ENCODE data around the gene SDK1.

The SDK1 gene

GRCh38 chr7:3989723-3990122 lies 688.7 kb downstream of the SDK1 start:
- H3K27me3 ChIP-seq (ENCODE audit: control insufficient read depth in 1 of 2, insufficient read depth in 2 of 2, low read length in 2 of 2), result no peaks in the 10 kb centered on the region
- no peak overlapping the region for H3K4me3 ChIP-seq (ENCODE audit: low read depth in 1 of 2, low read length in 2 of 2)
- H3K4me1 ChIP-seq (ENCODE audit: insufficient read depth, low read length), result no peaks in the 10 kb centered on the region
- H3K36me3 ChIP-seq (ENCODE audit: insufficient read depth, low read length), result no peaks in the 10 kb centered on the region
- H3K27ac ChIP-seq (ENCODE audit: low read depth, low read length), result no peak overlapping the region
- H3K9me3 ChIP-seq (ENCODE audit: low read length), result no peaks in the 10 kb centered on the region
- H3K9ac ChIP-seq (ENCODE audit: low read length), result no peak overlapping the region

GRCh38 chr7:3991731-3992231 lies 690.7 kb downstream of the SDK1 start:
- no peaks in the 10 kb centered on the region for H3K4me1 ChIP-seq (ENCODE audit: insufficient read depth, low read length)
- no peaks in the 10 kb centered on the region for H3K27me3 ChIP-seq (ENCODE audit: control insufficient read depth in 1 of 2, insufficient read depth in 2 of 2, low read length in 2 of 2)
- H3K9me3 ChIP-seq (ENCODE audit: low read length), result no peaks in the 10 kb centered on the region
- no peak overlapping the region for H3K27ac ChIP-seq (ENCODE audit: low read depth, low read length)
- H3K4me3 ChIP-seq (ENCODE audit: low read depth in 1 of 2, low read length in 2 of 2), result no peak overlapping the region
- H3K9ac ChIP-seq (ENCODE audit: low read length), result no peak overlapping the region
- no peaks in the 10 kb centered on the region for H3K36me3 ChIP-seq (ENCODE audit: insufficient read depth, low read length)

- Histone ChIP-seq H3K9ac (ENCODE audit: low read length) (no peak overlapping the region), H3K4me3 (ENCODE audit: low read depth in 1 of 2, low read length in 2 of 2) (no peak overlapping the region), H3K27me3 (ENCODE audit: control insufficient read depth in 1 of 2, insufficient read depth in 2 of 2, low read length in 2 of 2) (no peaks in the 10 kb centered on the region), H3K4me1 (ENCODE audit: insufficient read depth, low read length) (no peaks in the 10 kb centered on the region), H3K36me3 (ENCODE audit: insufficient read depth, low read length) (no peaks in the 10 kb centered on the region), H3K9me3 (ENCODE audit: low read length) (no peaks in the 10 kb centered on the region), H3K27ac (ENCODE audit: low read depth, low read length) (no peak overlapping the region)
Observed at GRCh38 chr7:3992841-3993240, 691.8 kb downstream of the SDK1 start.

GRCh38 chr7:3994764-3995163 lies 693.7 kb downstream of the SDK1 start:
- Histone ChIP-seq H3K4me1 (ENCODE audit: insufficient read depth, low read length) (no peaks in the 10 kb centered on the region), H3K27me3 (ENCODE audit: control insufficient read depth in 1 of 2, insufficient read depth in 2 of 2, low read length in 2 of 2) (no peaks in the 10 kb centered on the region), H3K36me3 (ENCODE audit: insufficient read depth, low read length) (no peaks in the 10 kb centered on the region), H3K27ac (ENCODE audit: low read depth, low read length) (no peak overlapping the region), H3K9me3 (ENCODE audit: low read length) (no peaks in the 10 kb centered on the region), H3K9ac (ENCODE audit: low read length) (no peak overlapping the region), H3K4me3 (ENCODE audit: low read depth in 1 of 2, low read length in 2 of 2) (no peak overlapping the region)

GRCh38 chr7:3995187-3995586 lies 694.1 kb downstream of the SDK1 start:
- H3K27ac ChIP-seq (ENCODE audit: low read depth, low read length), result no peak overlapping the region
- H3K36me3 ChIP-seq (ENCODE audit: insufficient read depth, low read length), result no peaks in the 10 kb centered on the region

GRCh38 chr7:3998060-3998459 lies 697.0 kb downstream of the SDK1 start:
- Histone ChIP-seq H3K27me3 (ENCODE audit: control insufficient read depth in 1 of 2, insufficient read depth in 2 of 2, low read length in 2 of 2) (no peaks in the 10 kb centered on the region), H3K9me3 (ENCODE audit: low read length) (no peaks in the 10 kb centered on the region), H3K9ac (ENCODE audit: low read length) (no peak overlapping the region), H3K4me1 (ENCODE audit: insufficient read depth, low read length) (no peaks in the 10 kb centered on the region), H3K27ac (ENCODE audit: low read depth, low read length) (no peak overlapping the region), H3K4me3 (ENCODE audit: low read depth in 1 of 2, low read length in 2 of 2) (no peak overlapping the region), H3K36me3 (ENCODE audit: insufficient read depth, low read length) (no peaks in the 10 kb centered on the region)

More at GRCh38 chr7:3995187-3995586, 694.1 kb downstream of the SDK1 start:
- no peaks in the 10 kb centered on the region for H3K9me3 ChIP-seq (ENCODE audit: low read length)
- H3K9ac ChIP-seq (ENCODE audit: low read length), result no peak overlapping the region
- H3K4me3 ChIP-seq (ENCODE audit: low read depth in 1 of 2, low read length in 2 of 2), result no peak overlapping the region
- H3K27me3 ChIP-seq (ENCODE audit: control insufficient read depth in 1 of 2, insufficient read depth in 2 of 2, low read length in 2 of 2), result no peaks in the 10 kb centered on the region
- no peaks in the 10 kb centered on the region for H3K4me1 ChIP-seq (ENCODE audit: insufficient read depth, low read length)

GRCh38 chr7:4000139-4000538 lies 699.1 kb downstream of the SDK1 start:
- H3K27ac ChIP-seq (ENCODE audit: low read depth, low read length), result no peak overlapping the region
- H3K27me3 ChIP-seq (ENCODE audit: control insufficient read depth in 1 of 2, insufficient read depth in 2 of 2, low read length in 2 of 2), result no peaks in the 10 kb centered on the region
- H3K4me1 ChIP-seq (ENCODE audit: insufficient read depth, low read length), result no peaks in the 10 kb centered on the region
- H3K9me3 ChIP-seq (ENCODE audit: low read length), result no peaks in the 10 kb centered on the region
- H3K36me3 ChIP-seq (ENCODE audit: insufficient read depth, low read length), result no peaks in the 10 kb centered on the region
- no peak overlapping the region for H3K4me3 ChIP-seq (ENCODE audit: low read depth in 1 of 2, low read length in 2 of 2)
- H3K9ac ChIP-seq (ENCODE audit: low read length), result no peak overlapping the region

GRCh38 chr7:4000934-4001333 lies 699.9 kb downstream of the SDK1 start:
- Histone ChIP-seq H3K9ac (ENCODE audit: low read length) (no peak overlapping the region), H3K27ac (ENCODE audit: low read depth, low read length) (no peak overlapping the region), H3K4me3 (ENCODE audit: low read depth in 1 of 2, low read length in 2 of 2) (no peak overlapping the region)

GRCh38 chr7:4001742-4002141 lies 700.7 kb downstream of the SDK1 start:
- Histone ChIP-seq H3K4me1 (ENCODE audit: insufficient read depth, low read length) (no peaks in the 10 kb centered on the region), H3K9ac (ENCODE audit: low read length) (no peak overlapping the region), H3K4me3 (ENCODE audit: low read depth in 1 of 2, low read length in 2 of 2) (no peak overlapping the region), H3K27me3 (ENCODE audit: control insufficient read depth in 1 of 2, insufficient read depth in 2 of 2, low read length in 2 of 2) (no peaks in the 10 kb centered on the region), H3K9me3 (ENCODE audit: low read length) (no peaks in the 10 kb centered on the region), H3K36me3 (ENCODE audit: insufficient read depth, low read length) (no peaks in the 10 kb centered on the region), H3K27ac (ENCODE audit: low read depth, low read length) (no peak overlapping the region)

More at GRCh38 chr7:4000934-4001333, 699.9 kb downstream of the SDK1 start:
- H3K27me3 ChIP-seq (ENCODE audit: control insufficient read depth in 1 of 2, insufficient read depth in 2 of 2, low read length in 2 of 2), result no peaks in the 10 kb centered on the region
- H3K4me1 ChIP-seq (ENCODE audit: insufficient read depth, low read length), result no peaks in the 10 kb centered on the region
- no peaks in the 10 kb centered on the region for H3K36me3 ChIP-seq (ENCODE audit: insufficient read depth, low read length)
- H3K9me3 ChIP-seq (ENCODE audit: low read length), result no peaks in the 10 kb centered on the region

- H3K9ac ChIP-seq (ENCODE audit: low read length), result no peak overlapping the region
- H3K27me3 ChIP-seq (ENCODE audit: control insufficient read depth in 1 of 2, insufficient read depth in 2 of 2, low read length in 2 of 2), result no peaks in the 10 kb centered on the region
- no peaks in the 10 kb centered on the region for H3K36me3 ChIP-seq (ENCODE audit: insufficient read depth, low read length)
Observed at GRCh38 chr7:4003503-4003902, 702.5 kb downstream of the SDK1 start.

GRCh38 chr7:4006687-4007086 lies 705.6 kb downstream of the SDK1 start:
- Histone ChIP-seq H3K9me3 (ENCODE audit: low read length) (no peaks in the 10 kb centered on the region), H3K4me3 (ENCODE audit: low read depth in 1 of 2, low read length in 2 of 2) (no peak overlapping the region), H3K9ac (ENCODE audit: low read length) (no peak overlapping the region), H3K27ac (ENCODE audit: low read depth, low read length) (no peak overlapping the region), H3K27me3 (ENCODE audit: control insufficient read depth in 1 of 2, insufficient read depth in 2 of 2, low read length in 2 of 2) (no peaks in the 10 kb centered on the region), H3K36me3 (ENCODE audit: insufficient read depth, low read length) (no peaks in the 10 kb centered on the region), H3K4me1 (ENCODE audit: insufficient read depth, low read length) (no peaks in the 10 kb centered on the region)

More at GRCh38 chr7:4003503-4003902, 702.5 kb downstream of the SDK1 start:
- Histone ChIP-seq H3K4me1 (ENCODE audit: insufficient read depth, low read length) (no peaks in the 10 kb centered on the region), H3K9me3 (ENCODE audit: low read length) (no peaks in the 10 kb centered on the region), H3K4me3 (ENCODE audit: low read depth in 1 of 2, low read length in 2 of 2) (no peak overlapping the region), H3K27ac (ENCODE audit: low read depth, low read length) (no peak overlapping the region)

GRCh38 chr7:4009211-4010060 lies 708.4 kb downstream of the SDK1 start:
- Histone ChIP-seq H3K4me3 (ENCODE audit: low read depth in 1 of 2, low read length in 2 of 2) (no peak overlapping the region), H3K27ac (ENCODE audit: low read depth, low read length) (no peak overlapping the region), H3K36me3 (ENCODE audit: insufficient read depth, low read length) (no peaks in the 10 kb centered on the region), H3K27me3 (ENCODE audit: control insufficient read depth in 1 of 2, insufficient read depth in 2 of 2, low read length in 2 of 2) (no peaks in the 10 kb centered on the region), H3K9ac (ENCODE audit: low read length) (no peak overlapping the region), H3K9me3 (ENCODE audit: low read length) (no peaks in the 10 kb centered on the region), H3K4me1 (ENCODE audit: insufficient read depth, low read length) (peaks cover 12% of the 10 kb centered on the region)

Measured in muscle layer of colon (tissue), 2 donors.